Measurements from ENCODE around the gene DRD3. TPM values are rescaled to one million over a fixed set of nuclear protein-coding genes. Genes with fewer than 3 reads are reported as not detected.

Gene DRD3
- total and polyA plus RNA-seq, 12 donors: not detected

DNA sequence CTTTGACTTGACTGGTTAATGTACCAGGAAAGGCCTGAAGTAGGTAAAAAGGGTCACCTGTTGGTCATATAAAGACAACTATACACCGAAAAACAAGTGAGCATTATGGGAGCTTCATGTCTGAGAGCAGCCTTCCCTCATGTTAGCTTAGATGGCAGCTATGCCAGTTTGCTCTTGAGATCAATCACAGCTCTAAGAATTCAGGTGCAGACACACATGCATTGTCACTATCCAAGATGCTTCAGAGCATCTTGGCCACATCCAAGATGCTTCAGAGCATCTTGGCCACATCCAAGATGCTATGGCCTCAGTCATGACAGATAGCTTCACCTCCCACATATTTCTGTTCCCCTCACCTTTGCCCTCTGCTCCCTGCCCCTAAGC, 43.0 kb upstream of the DRD3 start:
- Histone ChIP-seq H3K4me3 (no peak overlapping the region), H3K4me1 (replicated peaks in 1 of 2) (no peaks in the 10 kb centered on the region), H3K27me3 (no peaks in the 10 kb centered on the region), H3K27ac (no peak overlapping the region), H3K36me3 (replicated peaks in 1 of 2) (no peaks in the 10 kb centered on the region), H3K9me3 (replicated peaks in 1 of 3) (peaks cover 0 to 10% (median 0%) of the 10 kb centered on the region in 3 donors)
- TF ChIP-seq CTCF (IDR thresholded peaks at IDR 0.05) (no peak), POLR2A (IDR thresholded peaks at IDR 0.05) (no peak)
- no peak for DNase-seq
- intact Hi-C loops (cut with DNase I): no loop called here
- WGBS, 4 donors: 73 to 88% (median 79%) methylated on average over 1 of the region's 1 CpG

- no peaks in the 10 kb centered on the region for H3K27me3 ChIP-seq
- no peak for DNase-seq
- H3K27ac ChIP-seq: no peak overlapping the region
- WGBS, 4 donors: 77 to 84% (median 80%) methylated on average over 9 of the region's 9 CpGs
- no peaks in the 10 kb centered on the region for H3K4me1 ChIP-seq (replicated peaks in 1 of 2)
- intact Hi-C loops (cut with DNase I): no loop called here
- H3K36me3 ChIP-seq (replicated peaks in 1 of 2): no peaks in the 10 kb centered on the region
- H3K9me3 ChIP-seq (replicated peaks in 1 of 3): peaks cover 0 to 10% (median 0%) of the 10 kb centered on the region in 3 donors
- H3K4me3 ChIP-seq: no peak overlapping the region
- TF ChIP-seq POLR2A (IDR thresholded peaks at IDR 0.05): no peak
- TF ChIP-seq CTCF (IDR thresholded peaks at IDR 0.05): no peak
Observed at GRCh38 chr3:114221165-114221880, 42.5 kb upstream of the DRD3 start.

- WGBS, 4 donors: 35 to 61% (median 42%) methylated on average over 2 of the region's 2 CpGs
Observed at GRCh38 chr3:114219741-114220140, 40.9 kb upstream of the DRD3 start.

GRCh38 chr3:114218578-114219185, 39.8 kb upstream of the DRD3 start:
- WGBS, 4 donors: 76 to 86% (median 82%) methylated on average over 9 to 12 of the region's 12 CpGs

More at GRCh38 chr3:114219741-114220140, 40.9 kb upstream of the DRD3 start:
- no peak for TF ChIP-seq POLR2A (IDR thresholded peaks at IDR 0.05)
- TF ChIP-seq CTCF (IDR thresholded peaks at IDR 0.05): no peak
- no peak for DNase-seq
- no peaks in the 10 kb centered on the region for H3K27me3 ChIP-seq
- H3K27ac ChIP-seq: no peak overlapping the region
- H3K9me3 ChIP-seq (replicated peaks in 1 of 3): peaks cover 0 to 5% (median 0%) of the 10 kb centered on the region in 3 donors
- H3K4me1 ChIP-seq (replicated peaks in 1 of 2): no peaks in the 10 kb centered on the region
- no peaks in the 10 kb centered on the region for H3K36me3 ChIP-seq (replicated peaks in 1 of 2)
- intact Hi-C loops (cut with DNase I): no loop called here
- no peak overlapping the region for H3K4me3 ChIP-seq

More at GRCh38 chr3:114218578-114219185, 39.8 kb upstream of the DRD3 start:
- Histone ChIP-seq H3K36me3 (replicated peaks in 1 of 2) (no peaks in the 10 kb centered on the region), H3K4me3 (no peak overlapping the region), H3K9me3 (replicated peaks in 1 of 3) (no peaks in the 10 kb centered on the region), H3K27ac (no peak overlapping the region), H3K27me3 (no peaks in the 10 kb centered on the region), H3K4me1 (replicated peaks in 1 of 2) (peaks cover 0 to 7% of the 10 kb centered on the region in 2 donors)
- no peak for TF ChIP-seq POLR2A (IDR thresholded peaks at IDR 0.05)
- TF ChIP-seq CTCF (IDR thresholded peaks at IDR 0.05): no peak
- intact Hi-C loops (cut with DNase I): no loop called here
- DNase-seq: no peak

All from adrenal gland (tissue), 12 donors.